NCI-H2029 (cell line): Measurements from ENCODE around the gene PREB.

Experiments used
- DNase-seq: peaks from one replicate; lab custom pipeline; 2025; lab: John Stamatoyannopoulos, UW

The PREB gene

GRCh38 chr2:27082773-27083409 lies 51.5 kb downstream of the PREB start:
- DNase-seq: no peak

DNA sequence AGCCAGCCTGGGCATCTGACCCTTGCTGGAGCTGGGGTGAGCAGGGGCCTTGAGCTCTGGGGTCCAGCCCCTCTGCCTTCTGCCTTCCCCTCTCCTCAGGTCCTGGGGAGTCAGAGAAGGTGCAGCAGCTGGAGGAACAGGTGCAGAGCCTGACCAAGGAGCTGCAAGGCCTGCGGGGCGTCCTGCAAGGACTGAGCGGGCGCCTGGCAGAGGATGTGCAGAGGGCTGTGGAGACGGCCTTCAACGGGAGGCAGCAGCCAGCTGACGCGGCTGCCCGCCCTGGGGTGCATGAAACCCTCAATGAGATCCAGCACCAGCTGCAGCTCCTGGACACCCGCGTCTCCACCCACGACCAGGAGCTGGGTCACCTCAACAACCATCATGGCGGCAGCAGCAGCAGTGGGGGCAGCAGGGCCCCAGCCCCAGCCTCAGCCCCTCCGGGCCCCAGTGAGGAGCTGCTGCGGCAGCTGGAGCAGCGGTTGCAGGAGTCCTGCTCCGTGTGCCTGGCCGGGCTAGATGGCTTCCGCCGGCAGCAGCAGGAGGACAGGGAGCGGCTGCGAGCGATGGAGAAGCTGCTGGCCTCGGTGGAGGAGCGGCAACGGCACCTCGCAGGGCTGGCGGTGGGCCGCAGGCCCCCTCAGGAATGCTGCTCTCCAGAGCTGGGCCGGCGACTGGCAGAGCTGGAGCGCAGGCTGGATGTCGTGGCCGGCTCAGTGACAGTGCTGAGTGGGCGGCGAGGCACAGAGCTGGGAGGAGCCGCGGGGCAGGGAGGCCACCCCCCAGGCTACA lies 52.3 kb downstream of the PREB start:
- DNase-seq: no peak
